Nephron progenitor cell (in vitro differentiated cells): ENCODE results near the gene TMBIM6.

Experiments
- DNase-seq: peaks from one replicate; pipeline ENCODE4 v3.0.0; 2021
- H3K27ac Mint-ChIP-seq: 2 replicates; pipeline ENCODE4 v1.8.0; 2021; ENCODE audit warnings: mild to moderate bottlenecking, moderate library complexity, mixed read lengths
- H3K27me3 Mint-ChIP-seq: 2 replicates; pipeline ENCODE4 v1.8.0; 2021; ENCODE audit warnings: mild to moderate bottlenecking, low read depth, mixed read lengths; ENCODE audit not compliant: poor library complexity
- H3K36me3 Mint-ChIP-seq: 2 replicates; pipeline ENCODE4 v1.8.0; 2021; ENCODE audit warnings: low read depth, mixed read lengths
- H3K4me1 Mint-ChIP-seq: 2 replicates; pipeline ENCODE4 v1.8.0; 2021; ENCODE audit warnings: mixed read lengths
- H3K4me3 Mint-ChIP-seq: 2 replicates; pipeline ENCODE4 v1.8.0; 2021; ENCODE audit warnings: mild to moderate bottlenecking, moderate library complexity, mixed read lengths
- H3K9me3 Mint-ChIP-seq: 2 replicates; pipeline ENCODE4 v1.8.0; 2021; ENCODE audit warnings: mild to moderate bottlenecking, moderate library complexity, mixed read lengths
- TF ChIP-seq, protein P1 (sequence below): fragments of 200-600 bp; sonication (generic); IDR thresholded peaks from 2 replicates; pipeline ENCODE4 v1.5.0; 2021; ENCODE audit warnings: antibody characterized with exemption

Gene TMBIM6

DNA sequence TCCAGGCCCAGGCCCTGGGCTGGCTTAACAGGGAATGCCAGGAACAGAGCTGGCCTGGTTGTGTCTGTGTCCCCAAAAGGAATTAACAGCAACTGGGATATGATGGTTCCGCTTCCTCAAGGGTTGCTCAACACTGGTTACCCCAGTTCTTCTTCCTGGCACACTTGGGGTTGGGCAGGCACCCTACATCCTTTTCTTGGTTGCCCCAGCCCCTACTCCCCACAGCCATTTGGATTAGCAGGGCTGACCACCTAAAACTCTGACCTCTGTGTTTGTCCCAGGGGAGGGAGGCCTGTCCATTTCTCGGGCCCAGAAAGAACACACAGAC lies 56.1 kb downstream of the TMBIM6 start:
- Mint-ChIP-seq H3K9me3 (no peaks in the 10 kb centered on the region), H3K27me3 (no peaks in the 10 kb centered on the region), H3K36me3 (peaks cover 13% of the 10 kb centered on the region), H3K27ac (no peak overlapping the region), H3K4me1 (no peaks in the 10 kb centered on the region), H3K4me3 (no peak overlapping the region)
- TF ChIP-seq, protein P1, sequence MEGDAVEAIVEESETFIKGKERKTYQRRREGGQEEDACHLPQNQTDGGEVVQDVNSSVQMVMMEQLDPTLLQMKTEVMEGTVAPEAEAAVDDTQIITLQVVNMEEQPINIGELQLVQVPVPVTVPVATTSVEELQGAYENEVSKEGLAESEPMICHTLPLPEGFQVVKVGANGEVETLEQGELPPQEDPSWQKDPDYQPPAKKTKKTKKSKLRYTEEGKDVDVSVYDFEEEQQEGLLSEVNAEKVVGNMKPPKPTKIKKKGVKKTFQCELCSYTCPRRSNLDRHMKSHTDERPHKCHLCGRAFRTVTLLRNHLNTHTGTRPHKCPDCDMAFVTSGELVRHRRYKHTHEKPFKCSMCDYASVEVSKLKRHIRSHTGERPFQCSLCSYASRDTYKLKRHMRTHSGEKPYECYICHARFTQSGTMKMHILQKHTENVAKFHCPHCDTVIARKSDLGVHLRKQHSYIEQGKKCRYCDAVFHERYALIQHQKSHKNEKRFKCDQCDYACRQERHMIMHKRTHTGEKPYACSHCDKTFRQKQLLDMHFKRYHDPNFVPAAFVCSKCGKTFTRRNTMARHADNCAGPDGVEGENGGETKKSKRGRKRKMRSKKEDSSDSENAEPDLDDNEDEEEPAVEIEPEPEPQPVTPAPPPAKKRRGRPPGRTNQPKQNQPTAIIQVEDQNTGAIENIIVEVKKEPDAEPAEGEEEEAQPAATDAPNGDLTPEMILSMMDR, result no peak
- DNase-seq, result no peak

DNA sequence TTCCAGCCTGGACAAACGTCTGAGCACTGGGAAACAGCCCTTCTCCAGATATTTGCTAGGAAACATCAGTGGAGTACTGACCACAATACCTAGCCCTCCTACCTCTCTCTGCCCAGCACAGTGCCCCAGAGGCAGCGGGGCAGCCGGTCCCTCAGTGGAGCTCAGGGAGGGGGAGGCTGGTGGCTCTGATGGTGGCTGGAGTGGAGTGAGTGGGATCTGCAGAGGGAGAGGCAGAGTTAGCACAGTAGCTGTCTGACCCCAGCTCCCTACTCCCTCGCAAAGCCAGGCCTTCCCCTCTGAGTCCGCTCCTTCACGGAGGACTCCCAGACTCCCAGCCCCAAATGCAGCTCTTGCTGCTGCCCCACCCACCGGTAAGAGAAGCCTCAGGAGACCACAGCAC lies 56.9 kb downstream of the TMBIM6 start:
- Mint-ChIP-seq H3K36me3 (peaks cover 18% of the 10 kb centered on the region), H3K9me3 (no peaks in the 10 kb centered on the region)

DNA sequence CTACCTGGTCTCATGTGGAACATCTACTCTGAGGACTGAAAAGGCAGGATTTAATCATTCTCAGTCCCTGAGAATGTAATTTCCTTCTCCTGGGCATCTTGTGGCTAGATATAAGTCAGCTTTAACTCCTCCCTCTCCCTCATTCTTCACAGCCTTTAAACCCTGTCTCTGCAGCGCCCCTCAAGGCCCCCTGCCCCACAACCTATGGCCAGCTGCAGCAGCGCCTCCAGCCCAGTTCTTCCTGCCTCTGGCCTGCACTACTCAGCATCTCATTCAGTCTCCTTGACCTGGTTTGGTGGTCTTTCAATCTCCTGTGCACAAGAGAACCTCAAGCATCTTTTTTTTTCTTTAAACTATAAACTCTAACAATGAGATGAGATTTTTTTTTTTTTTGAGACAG lies 57.6 kb downstream of the TMBIM6 start:
- Mint-ChIP-seq H3K27ac (peak overlapping the region; percentile 88), H3K4me3 (no peak overlapping the region), H3K36me3 (peaks cover 18% of the 10 kb centered on the region), H3K4me1 (no peaks in the 10 kb centered on the region), H3K27me3 (no peaks in the 10 kb centered on the region), H3K9me3 (no peaks in the 10 kb centered on the region)
- no peak for DNase-seq
- TF ChIP-seq, protein P1, result no peak

More for the DNA sequence above, 56.9 kb downstream of the TMBIM6 start:
- TF ChIP-seq, protein P1, result no peak
- no peak overlapping the region for H3K4me3 Mint-ChIP-seq
- no peaks in the 10 kb centered on the region for H3K27me3 Mint-ChIP-seq
- H3K27ac Mint-ChIP-seq, result peak overlapping the region; percentile 88
- H3K4me1 Mint-ChIP-seq, result no peaks in the 10 kb centered on the region
- DNase-seq, result no peak

DNA sequence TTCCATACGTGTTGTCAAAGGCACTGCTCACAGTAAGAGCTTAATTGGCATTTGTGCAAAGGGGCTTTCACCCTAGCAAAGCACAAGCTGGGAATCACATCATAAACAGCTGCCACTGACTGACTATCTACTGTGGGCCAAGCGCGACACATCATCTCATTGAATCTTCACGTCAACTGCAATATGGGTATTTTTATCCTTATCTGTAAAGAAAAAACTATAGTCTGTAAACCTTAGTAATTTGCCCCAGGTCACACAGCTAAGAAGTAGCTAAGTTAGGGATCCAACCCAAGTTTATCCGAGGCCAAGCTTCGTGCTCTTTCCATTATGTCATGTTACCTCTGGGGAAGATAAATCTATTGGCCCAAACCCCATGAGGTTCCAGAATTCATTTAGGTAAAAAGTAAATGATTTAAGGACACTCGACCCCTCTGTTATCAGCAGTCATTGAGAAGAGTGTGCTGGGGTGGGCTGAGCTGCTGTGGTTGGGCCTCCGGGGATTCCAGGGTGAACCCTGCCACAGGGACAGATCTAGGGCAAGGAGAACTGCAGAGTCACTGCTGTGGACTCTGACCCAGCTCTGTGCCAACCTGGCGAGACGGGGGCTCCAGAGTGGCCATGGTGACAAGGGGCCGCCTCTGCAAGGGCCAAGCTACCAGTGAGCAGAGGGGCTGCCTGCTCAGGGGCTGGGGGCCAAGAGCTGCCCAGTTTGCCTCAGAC lies 59.2 kb downstream of the TMBIM6 start:
- Mint-ChIP-seq H3K9me3 (no peaks in the 10 kb centered on the region), H3K4me3 (no peak overlapping the region), H3K27me3 (peaks cover 2% of the 10 kb centered on the region), H3K4me1 (no peaks in the 10 kb centered on the region), H3K27ac (no peak overlapping the region), H3K36me3 (peaks cover 26% of the 10 kb centered on the region)
- no peak for DNase-seq
- TF ChIP-seq, protein P1, result no peak

DNA sequence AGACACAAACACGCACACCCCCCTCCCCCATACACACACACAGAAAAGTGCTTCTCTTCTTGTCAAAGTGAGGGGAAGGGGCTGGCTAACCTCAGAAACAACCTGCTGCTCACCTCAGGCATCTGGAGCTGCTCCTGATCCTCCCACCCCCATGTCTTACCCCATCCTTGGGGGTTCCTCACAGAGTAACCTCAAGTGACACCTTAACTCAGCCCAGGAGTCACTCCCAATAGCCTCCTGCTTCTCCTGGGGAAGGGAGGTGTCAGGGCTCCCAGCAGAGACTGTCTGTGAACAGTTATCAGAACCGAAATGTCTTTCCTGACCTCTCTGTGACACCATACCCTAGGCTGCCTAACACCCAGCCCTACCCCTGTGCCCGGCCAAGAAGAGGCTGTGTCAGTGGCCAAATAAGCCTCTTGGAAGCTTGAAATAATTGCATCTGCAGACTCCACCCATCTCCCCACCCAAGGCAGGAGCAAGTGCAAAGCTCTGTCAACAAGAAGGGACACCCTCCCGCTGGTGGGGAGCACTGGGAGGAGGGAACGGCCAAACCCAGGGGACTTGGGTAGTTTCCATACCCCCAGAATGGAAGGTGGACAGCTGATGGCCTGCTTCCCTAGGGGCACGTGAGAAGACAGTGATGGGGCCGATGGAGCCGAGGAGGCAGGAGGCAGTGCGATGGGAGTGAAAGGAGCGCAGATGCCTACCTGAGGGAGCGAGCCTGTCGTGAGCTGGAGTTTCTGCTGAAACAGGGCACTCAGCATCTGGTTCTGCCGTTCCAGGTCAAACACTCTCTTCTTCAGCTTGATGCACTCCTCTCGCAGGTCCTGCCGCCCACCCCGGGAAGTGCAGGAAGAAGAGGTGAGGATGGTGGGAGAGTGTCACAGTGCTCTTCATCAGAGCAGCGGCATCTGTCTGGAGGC lies 60.0 kb downstream of the TMBIM6 start:
- H3K27ac Mint-ChIP-seq, result no peak overlapping the region
- H3K4me1 Mint-ChIP-seq, result peaks cover 5% of the 10 kb centered on the region
- H3K4me3 Mint-ChIP-seq, result no peak overlapping the region
- H3K27me3 Mint-ChIP-seq, result peaks cover 3% of the 10 kb centered on the region
- TF ChIP-seq, protein P1, result no peak
- peaks cover 33% of the 10 kb centered on the region for H3K36me3 Mint-ChIP-seq
- no peaks in the 10 kb centered on the region for H3K9me3 Mint-ChIP-seq
- DNase-seq, result no peak
